Endothelial cell of umbilical vein (primary cell): ENCODE results near the gene RESP18. TPM values are rescaled to one million over a fixed set of nuclear protein-coding genes. Genes with fewer than 3 reads are reported as not detected.

Experiments used
- BruUV-seq: library from RNA; stranded (reverse); fragments of 400-500 nt; replicated peaks from 2 replicates; lab custom pipeline; 2021; lab: Mats Ljungman, UMichigan
- CTCF ChIA-PET: fragments of 300-600, 350-600 bp; sonication (Branson Sonifier 250); formaldehyde crosslinking; loops from one replicate; lab custom pipeline; 2021; ENCODE audit warnings: antibody characterized with exemption, inconsistent platforms; lab: Charles Lee
- POLR2A ChIA-PET: fragments of 300-600, 350-600 bp; sonication (Branson Sonifier 250); formaldehyde crosslinking; loops from one replicate; lab custom pipeline; 2021; ENCODE audit warnings: antibody characterized with exemption, inconsistent platforms; lab: Charles Lee
- DNase-seq: peaks from one replicate; pipeline ENCODE4 v3.0.0-alpha.2; 2011; ENCODE audit warnings: low read depth, low spot score
- FAIRE-seq: peaks from 2 replicates; lab custom pipeline; 2011; peaks lifted over from hg19 to GRCh38; lab: Jason Lieb, UNC
- H2AFZ ChIP-seq: 2 replicates; pipeline ENCODE4 v1.6.0; 2012; ENCODE audit warnings: low read depth, low read length, control low read depth, inconsistent platforms
- H3K27ac ChIP-seq: 2 replicates; pipeline ENCODE4 v1.5.1; 2011; ENCODE audit warnings: low read depth, mild to moderate bottlenecking, control low read depth, low read length, moderate library complexity; ENCODE audit not compliant: insufficient read depth
- H3K27me3 ChIP-seq, 2 experiments: 2 replicates each; pipeline versions ENCODE4 v1.6.0 to v1.6.1; 2011; ENCODE audit warnings: low read length in 2 of 2, mixed read lengths in 1 of 2; ENCODE audit not compliant: control insufficient read depth in 2 of 2, insufficient read depth in 2 of 2
- H3K36me3 ChIP-seq, 2 experiments: 2 replicates in 1 of 2; 3 replicates in 1 of 2; pipeline ENCODE4 v1.5.1; 2011; ENCODE audit warnings: low read length in 2 of 2, mild to moderate bottlenecking in 1 of 2, moderate library complexity in 1 of 2; ENCODE audit not compliant: control insufficient read depth in 2 of 2, insufficient read depth in 2 of 2; ENCODE audit errors: extremely low read depth in 1 of 2
- H3K4me1 ChIP-seq: 3 replicates; pipeline ENCODE4 v1.5.1; 2011; ENCODE audit warnings: mild to moderate bottlenecking, low read length; ENCODE audit not compliant: control insufficient read depth, insufficient read depth; ENCODE audit errors: extremely low read depth
- H3K4me2 ChIP-seq: 2 replicates; pipeline ENCODE4 v1.6.1; 2011; ENCODE audit warnings: low read length, control low read depth, mixed read lengths; ENCODE audit not compliant: insufficient read depth
- H3K4me3 ChIP-seq, 3 experiments: fragments of 200-600 bp in 1 of 3; sonication (generic), shearing (Covaris generic) in 1 of 3; replicated peaks in 1 of 3; 2 replicates each; pipeline ENCODE4 v1.5.1; 2011 to 2016; ENCODE audit warnings: control low read depth in 3 of 3, low read length in 3 of 3, mild to moderate bottlenecking in 2 of 3, inconsistent platforms in 1 of 3, low read depth in 1 of 3, moderate library complexity in 1 of 3; ENCODE audit not compliant: insufficient read depth in 1 of 3
- H3K79me2 ChIP-seq: 2 replicates; pipeline ENCODE4 v1.6.0; 2012; ENCODE audit warnings: low read length, inconsistent platforms; ENCODE audit not compliant: control insufficient read depth, insufficient read depth
- H3K9ac ChIP-seq: replicated peaks from 2 replicates; pipeline ENCODE3; 2011; ENCODE audit warnings: low read length, control low read depth; ENCODE audit not compliant: insufficient read depth; ENCODE audit errors: extremely low read depth
- H3K9me1 ChIP-seq: replicated peaks from 3 replicates; pipeline ENCODE4 v1.6.0; 2011; ENCODE audit warnings: mild to moderate bottlenecking, low read length; ENCODE audit not compliant: control insufficient read depth, insufficient read depth; ENCODE audit errors: extremely low read depth
- H3K9me3 ChIP-seq: replicated peaks from 2 replicates; pipeline ENCODE4 v1.5.1; 2012; ENCODE audit warnings: low read length, inconsistent platforms; ENCODE audit not compliant: control insufficient read depth, insufficient read depth
- H4K20me1 ChIP-seq: replicated peaks from 2 replicates; pipeline ENCODE3; 2011; ENCODE audit warnings: mild to moderate bottlenecking, low read length; ENCODE audit not compliant: control insufficient read depth, insufficient read depth; ENCODE audit errors: extremely low read depth
- EZH2 ChIP-seq: IDR thresholded peaks from 2 replicates; pipeline ENCODE4 v1.6.1; 2012; ENCODE audit warnings: borderline replicate concordance, low read depth, mild to moderate bottlenecking, moderate library complexity, low read length, inconsistent platforms; ENCODE audit not compliant: severe bottlenecking
- FOS ChIP-seq: IDR thresholded peaks from 2 replicates; pipeline ENCODE4 v1.6.1; 2011; ENCODE audit warnings: mild to moderate bottlenecking, low read length, moderate library complexity, borderline replicate concordance; ENCODE audit not compliant: insufficient read depth
- GATA2 ChIP-seq: IDR thresholded peaks from 2 replicates; pipeline ENCODE4 v1.7.0; 2011; ENCODE audit warnings: low read depth, mild to moderate bottlenecking, moderate library complexity, mixed read lengths, low read length; ENCODE audit not compliant: insufficient read length, insufficient read depth
- JUN ChIP-seq: IDR thresholded peaks from 2 replicates; pipeline ENCODE4 v1.6.1; 2011; ENCODE audit warnings: borderline replicate concordance, low read depth; ENCODE audit not compliant: insufficient read length, insufficient read depth
- MAX ChIP-seq: IDR thresholded peaks from 2 replicates; pipeline ENCODE4 v1.6.1; 2011; ENCODE audit not compliant: insufficient read depth, insufficient read length
- MYC ChIP-seq: IDR thresholded peaks from one replicate; pipeline ENCODE4 v1.6.1; 2011; ENCODE audit warnings: mild to moderate bottlenecking, low read depth, low read length
- POLR2A ChIP-seq: IDR thresholded peaks from 2 replicates; pipeline ENCODE4 v1.6.1; 2012; ENCODE audit warnings: low read depth, mild to moderate bottlenecking, control low read depth, low read length
- POLR2AphosphoS5 ChIP-seq: IDR thresholded peaks from 2 replicates; pipeline ENCODE4 v1.6.1; 2012; ENCODE audit warnings: low read depth, mild to moderate bottlenecking, control low read depth, low read length, moderate library complexity; ENCODE audit not compliant: insufficient read depth
- dilution Hi-C: fragments of 300-500 bp; cut with MboI; formaldehyde crosslinking; loops from one replicate; pipeline ENCODE4 v1.15.0; 2019; ENCODE audit warnings: low sequenced_read_pairs; ENCODE audit not compliant: extremely low pct_ligation_motif_present
- intact Hi-C: fragments of 100-400 bp; cut with micrococcal nuclease; formaldehyde crosslinking; loops from one replicate; pipeline ENCODE4 v1.10.0; 2022
- polyA plus RNA-seq, 4 experiments: library from polyadenylated mRNA; depleted of rRNA in 3 of 4; stranded (reverse) in 3 of 4; unstranded in 1 of 4; fragments of >200 nt; gene quantifications; 2 replicates each; pipeline versions ENCODE4 v1.2.1 to v1.2.3, GENCODE V29; 2011 to 2012; ENCODE audit warnings: missing spikeins in 1 of 4
- total RNA-seq: library from RNA; stranded (reverse); gene quantifications from 2 replicates; pipeline ENCODE4 v1.2.3, GENCODE V29; 2021
- TF ChIP-seq, protein P1 (sequence below), 2 donors: IDR thresholded peaks; 1 replicate in 1 of 2; 2 replicates in 1 of 2; pipeline ENCODE4 v1.5.1; 2011; ENCODE audit warnings: low read length in 2 of 2, mild to moderate bottlenecking in 2 of 2, moderate library complexity in 2 of 2, control low read depth in 1 of 2, inconsistent platforms in 1 of 2, low read depth in 1 of 2; ENCODE audit not compliant: insufficient read depth in 1 of 2; ENCODE audit errors: extremely low read depth in 1 of 2

The RESP18 gene
- total and polyA plus RNA-seq, 2 donors (not counting 3 experiments of a cell fraction or from before 2014, with no cell fraction given), result not detected

DNA sequence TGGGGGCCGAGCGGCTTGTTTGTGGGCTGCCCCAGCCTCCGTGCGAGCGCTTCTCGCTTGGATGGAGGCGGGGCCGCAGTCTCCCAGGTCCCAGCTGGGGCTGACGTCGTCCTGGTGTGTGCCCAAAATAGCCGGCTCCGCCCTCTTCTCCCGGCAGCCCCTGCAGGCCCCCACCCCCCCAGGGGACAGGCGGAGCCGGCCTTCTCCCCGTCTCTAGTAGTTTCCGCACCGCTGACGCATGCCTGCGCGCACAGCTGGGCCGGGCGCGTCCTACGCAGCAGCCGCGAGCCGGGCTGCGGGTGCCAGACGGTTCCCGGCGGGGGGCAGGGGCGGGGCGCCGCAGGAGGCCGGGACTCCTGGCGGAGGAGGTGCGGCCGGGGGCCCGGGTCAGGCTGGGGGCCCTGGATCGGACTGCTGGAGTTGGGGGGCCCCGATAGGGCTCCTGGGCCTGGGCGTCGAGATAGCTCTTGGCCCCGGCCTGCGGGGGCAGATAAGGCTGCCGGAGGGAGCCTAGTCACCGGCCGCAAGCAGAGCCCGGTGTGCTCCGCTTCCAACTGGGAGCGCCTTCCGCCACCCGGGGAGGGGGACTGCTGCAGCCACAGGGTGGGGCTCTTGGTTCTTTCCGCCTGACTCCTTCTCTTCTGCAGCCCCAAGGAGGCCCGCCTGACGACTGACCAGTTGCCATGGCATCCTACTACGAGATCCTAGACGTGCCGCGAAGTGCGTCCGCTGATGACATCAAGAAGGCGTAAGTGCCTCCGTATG lies 53.2 kb downstream of the RESP18 start, which contains the start of gene DNAJB2:
TSS of gene DNAJB2 (plus strand) at position 216 of the 765 bp plus-strand sequence. CDS start at position 684, 468 bp downstream.
- Histone ChIP-seq H3K27me3 (no peaks in the 10 kb centered on the region), H3K36me3 (peaks cover 0 to 12% of the 10 kb centered on the region in 2 experiments), H3K27ac (peak within 1 kb of the TSS; percentile 85), H3K9me3 (no peaks in the 10 kb centered on the region), H3K79me2 (no peaks in the 10 kb centered on the region), H2AFZ (peak within 1 kb of the TSS; percentile 79), H3K9ac (peak within 1 kb of the TSS; percentile 74), H3K9me1 (no peaks in the 10 kb centered on the region), H3K4me3 (peak within 1 kb of the TSS; percentile 9 to 55 (median 47)), H3K4me2 (peak within 1 kb of the TSS; percentile 76), H4K20me1 (no peaks in the 10 kb centered on the region), H3K4me1 (peaks cover 17% of the 10 kb centered on the region)
- DNase-seq, result peak; percentile 99
- ChIA-PET POLR2A (interaction anchor here (0.6 to 1.9 kb wide), 5 partner anchors 25 to 109 kb away, joined by 3 to 6 read pairs (median 3); partner anchors contain the start of genes DNPEP, GLB1L and STK16), CTCF (interaction anchor here (0.6 to 12.6 kb wide), 16 partner anchors 10 to 299 kb away, joined by 3 to 253 read pairs (median 4); partner anchors contain the start of genes ABCB6, ANKZF1, ATG9A and CNPPD1)
- TF ChIP-seq POLR2AphosphoS5 (peak; percentile 93), GATA2 (no peak), EZH2 (no peak), FOS (no peak), JUN (peak; percentile 62), MAX (no peak), POLR2A (peak; percentile 93), MYC (no peak)
- TF ChIP-seq, protein P1, sequence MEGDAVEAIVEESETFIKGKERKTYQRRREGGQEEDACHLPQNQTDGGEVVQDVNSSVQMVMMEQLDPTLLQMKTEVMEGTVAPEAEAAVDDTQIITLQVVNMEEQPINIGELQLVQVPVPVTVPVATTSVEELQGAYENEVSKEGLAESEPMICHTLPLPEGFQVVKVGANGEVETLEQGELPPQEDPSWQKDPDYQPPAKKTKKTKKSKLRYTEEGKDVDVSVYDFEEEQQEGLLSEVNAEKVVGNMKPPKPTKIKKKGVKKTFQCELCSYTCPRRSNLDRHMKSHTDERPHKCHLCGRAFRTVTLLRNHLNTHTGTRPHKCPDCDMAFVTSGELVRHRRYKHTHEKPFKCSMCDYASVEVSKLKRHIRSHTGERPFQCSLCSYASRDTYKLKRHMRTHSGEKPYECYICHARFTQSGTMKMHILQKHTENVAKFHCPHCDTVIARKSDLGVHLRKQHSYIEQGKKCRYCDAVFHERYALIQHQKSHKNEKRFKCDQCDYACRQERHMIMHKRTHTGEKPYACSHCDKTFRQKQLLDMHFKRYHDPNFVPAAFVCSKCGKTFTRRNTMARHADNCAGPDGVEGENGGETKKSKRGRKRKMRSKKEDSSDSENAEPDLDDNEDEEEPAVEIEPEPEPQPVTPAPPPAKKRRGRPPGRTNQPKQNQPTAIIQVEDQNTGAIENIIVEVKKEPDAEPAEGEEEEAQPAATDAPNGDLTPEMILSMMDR (IDR thresholded peaks at IDR 0.05; ENCODE audit: extremely low read depth in 1 of 2, insufficient read depth in 1 of 2, low read depth in 1 of 2, low read length in 2 of 2), result peak in 1 of 2 donors; percentile 15
- dilution Hi-C loops, result no loop called here
- intact Hi-C loops, result loop anchor here (1.0 to 5.0 kb wide), 9 partner anchors 15 to 119 kb away; partner anchors contain the start of genes ABCB6, DNPEP, GLB1L and NHEJ1
- no peak for FAIRE-seq
- BruUV-seq, result no TSS peak
